Mesothelial cell of epicardium (in vitro differentiated cells): ENCODE measurements around the gene CEP250. TPM values are rescaled to one million over a fixed set of nuclear protein-coding genes. Genes with fewer than 3 reads are reported as not detected.

Experiments used
- DNase-seq, 2 experiments: peaks; one replicate each; pipeline ENCODE4 v3.0.0; 2021; ENCODE audit warnings: low spot score in 2 of 2; ENCODE audit not compliant: unreplicated experiment in 2 of 2
- H3K27ac Mint-ChIP-seq: 2 replicates; pipeline ENCODE4 v1.8.0; 2021; ENCODE audit warnings: mixed read lengths
- H3K27me3 Mint-ChIP-seq: 2 replicates; pipeline ENCODE4 v1.8.0; 2021; ENCODE audit warnings: low read depth, mixed read lengths
- H3K36me3 Mint-ChIP-seq: 2 replicates; pipeline ENCODE4 v1.8.0; 2021; ENCODE audit warnings: mixed read lengths
- H3K4me1 Mint-ChIP-seq: 2 replicates; pipeline ENCODE4 v1.8.0; 2021; ENCODE audit warnings: mixed read lengths
- H3K4me3 Mint-ChIP-seq: 2 replicates; pipeline ENCODE4 v1.8.0; 2021; ENCODE audit warnings: mild to moderate bottlenecking, moderate library complexity, mixed read lengths
- H3K9me3 Mint-ChIP-seq: 2 replicates; pipeline ENCODE4 v1.8.0; 2021; ENCODE audit warnings: mixed read lengths
- total RNA-seq: library from RNA; stranded (reverse); gene quantifications from 3 replicates; pipeline ENCODE4 v1.2.1, GENCODE V29; 2021
- TF ChIP-seq, protein P1 (sequence below): fragments of 200-600 bp; sonication (generic); IDR thresholded peaks from one replicate; pipeline ENCODE4 v1.5.0; 2021; ENCODE audit warnings: antibody characterized with exemption; ENCODE audit not compliant: unreplicated experiment

CEP250 gene
- total RNA-seq, 1 donor from 2014 or later: 65.5 TPM

DNA sequence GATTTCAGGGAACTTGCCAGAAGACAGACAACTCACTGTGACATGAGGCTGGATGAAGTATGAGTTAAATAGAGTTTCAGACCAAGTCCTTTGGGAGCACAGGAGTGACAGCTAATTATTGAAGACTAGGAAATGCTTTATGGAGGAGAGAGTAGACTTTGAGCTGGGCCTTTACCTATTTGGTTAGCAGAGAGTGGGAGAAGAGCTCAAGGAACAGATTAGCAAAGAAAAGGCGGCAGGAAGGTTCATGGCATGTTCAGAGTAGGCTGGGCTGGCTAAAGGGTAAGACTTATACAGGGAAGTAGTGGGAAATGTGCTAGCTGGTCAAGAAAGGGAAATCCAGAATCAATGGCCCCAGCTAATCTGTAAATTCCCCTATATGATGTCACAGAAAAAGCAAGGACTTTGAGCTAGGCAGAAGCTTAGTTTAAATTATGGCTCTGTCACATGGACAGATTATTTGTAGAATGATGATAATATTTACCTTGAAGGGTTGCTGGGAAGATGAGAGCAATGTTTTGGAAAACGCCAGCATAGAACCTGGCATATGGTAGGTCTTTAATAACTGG, 19.0 kb downstream of the CEP250 start:
- TF ChIP-seq, protein P1, sequence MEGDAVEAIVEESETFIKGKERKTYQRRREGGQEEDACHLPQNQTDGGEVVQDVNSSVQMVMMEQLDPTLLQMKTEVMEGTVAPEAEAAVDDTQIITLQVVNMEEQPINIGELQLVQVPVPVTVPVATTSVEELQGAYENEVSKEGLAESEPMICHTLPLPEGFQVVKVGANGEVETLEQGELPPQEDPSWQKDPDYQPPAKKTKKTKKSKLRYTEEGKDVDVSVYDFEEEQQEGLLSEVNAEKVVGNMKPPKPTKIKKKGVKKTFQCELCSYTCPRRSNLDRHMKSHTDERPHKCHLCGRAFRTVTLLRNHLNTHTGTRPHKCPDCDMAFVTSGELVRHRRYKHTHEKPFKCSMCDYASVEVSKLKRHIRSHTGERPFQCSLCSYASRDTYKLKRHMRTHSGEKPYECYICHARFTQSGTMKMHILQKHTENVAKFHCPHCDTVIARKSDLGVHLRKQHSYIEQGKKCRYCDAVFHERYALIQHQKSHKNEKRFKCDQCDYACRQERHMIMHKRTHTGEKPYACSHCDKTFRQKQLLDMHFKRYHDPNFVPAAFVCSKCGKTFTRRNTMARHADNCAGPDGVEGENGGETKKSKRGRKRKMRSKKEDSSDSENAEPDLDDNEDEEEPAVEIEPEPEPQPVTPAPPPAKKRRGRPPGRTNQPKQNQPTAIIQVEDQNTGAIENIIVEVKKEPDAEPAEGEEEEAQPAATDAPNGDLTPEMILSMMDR: no peak
- no peak for DNase-seq
- Mint-ChIP-seq H3K27me3 (no peaks in the 10 kb centered on the region), H3K4me1 (no peaks in the 10 kb centered on the region), H3K4me3 (no peak overlapping the region), H3K36me3 (peaks cover 24% of the 10 kb centered on the region), H3K9me3 (no peaks in the 10 kb centered on the region), H3K27ac (no peak overlapping the region)

DNA sequence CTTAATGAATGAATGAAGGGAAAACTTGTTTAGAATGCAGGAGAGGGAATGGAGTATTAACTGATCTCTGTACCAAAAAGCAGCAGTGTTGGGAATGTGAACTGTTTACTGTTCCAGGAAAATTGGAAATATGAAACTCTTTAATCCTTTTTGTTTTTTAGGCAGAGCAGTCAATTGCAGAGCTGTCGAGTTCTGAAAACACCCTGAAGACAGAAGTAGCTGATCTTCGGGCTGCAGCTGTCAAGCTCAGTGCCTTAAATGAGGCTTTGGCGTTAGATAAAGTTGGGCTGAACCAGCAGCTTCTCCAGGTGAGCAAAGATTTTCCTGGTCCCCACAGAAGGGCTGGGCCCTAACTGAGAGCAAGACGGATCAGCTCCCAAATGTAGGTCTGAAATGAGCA, 20.9 kb downstream of the CEP250 start:
- Mint-ChIP-seq H3K4me1 (no peaks in the 10 kb centered on the region), H3K9me3 (no peaks in the 10 kb centered on the region), H3K4me3 (no peak overlapping the region), H3K27me3 (no peaks in the 10 kb centered on the region), H3K36me3 (peaks cover 23% of the 10 kb centered on the region), H3K27ac (no peak overlapping the region)
- TF ChIP-seq, protein P1: no peak
- no peak for DNase-seq

DNA sequence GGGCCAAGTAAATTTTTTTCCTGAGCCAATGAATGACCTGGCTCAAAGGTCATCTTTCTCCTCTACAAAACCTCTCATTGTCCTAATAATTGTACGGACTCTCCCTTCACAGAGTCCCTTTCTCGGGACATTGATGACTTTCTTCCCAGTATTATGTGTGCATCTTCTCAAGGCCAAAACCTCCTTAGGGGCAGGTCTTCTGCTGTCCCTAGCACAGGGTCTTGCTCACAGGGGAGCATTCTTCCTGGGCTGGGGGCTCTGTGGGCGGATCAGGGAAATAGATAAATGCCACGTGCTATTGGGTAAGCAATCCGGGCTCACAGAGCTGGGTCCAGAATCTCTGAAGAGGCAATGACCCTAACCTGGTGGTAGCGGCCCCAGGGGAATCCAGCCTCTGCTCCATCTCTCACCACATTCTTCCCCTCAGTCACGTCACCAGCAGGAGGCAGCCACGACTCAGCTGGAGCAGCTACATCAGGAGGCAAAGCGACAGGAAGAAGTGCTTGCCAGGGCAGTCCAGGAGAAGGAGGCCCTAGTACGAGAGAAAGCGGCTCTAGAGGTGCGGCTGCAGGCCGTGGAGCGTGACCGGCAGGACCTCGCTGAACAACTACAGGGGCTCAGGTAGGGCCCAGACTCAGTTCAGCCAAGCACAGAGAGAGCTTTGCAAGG, 23.5 kb downstream of the CEP250 start:
- peaks cover 6% of the 10 kb centered on the region for H3K9me3 Mint-ChIP-seq
- no peak for DNase-seq
- no peaks in the 10 kb centered on the region for H3K4me1 Mint-ChIP-seq
- peaks cover 34% of the 10 kb centered on the region for H3K36me3 Mint-ChIP-seq
- H3K27ac Mint-ChIP-seq: no peak overlapping the region
- no peak overlapping the region for H3K4me3 Mint-ChIP-seq
- no peaks in the 10 kb centered on the region for H3K27me3 Mint-ChIP-seq
- TF ChIP-seq, protein P1: no peak

DNA sequence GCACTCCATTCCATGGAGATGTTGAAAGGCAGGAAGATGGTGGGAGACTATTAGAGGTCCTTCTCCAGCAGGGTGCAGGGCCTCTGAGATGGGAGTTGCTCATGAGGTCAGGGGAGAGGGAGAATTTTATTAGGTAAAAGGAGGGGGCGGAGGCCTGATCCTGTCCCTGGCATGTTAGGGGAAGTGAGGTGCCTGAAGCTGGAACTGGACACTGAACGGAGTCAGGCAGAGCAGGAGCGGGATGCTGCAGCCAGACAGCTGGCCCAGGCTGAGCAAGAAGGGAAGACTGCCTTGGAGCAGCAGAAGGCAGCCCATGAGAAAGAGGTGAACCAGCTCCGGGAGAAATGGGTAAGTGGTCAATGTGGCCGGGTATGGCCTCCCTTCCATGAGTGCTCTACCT, 24.4 kb downstream of the CEP250 start:
- Mint-ChIP-seq H3K9me3 (peaks cover 12% of the 10 kb centered on the region), H3K27ac (no peak overlapping the region), H3K4me3 (no peak overlapping the region), H3K27me3 (no peaks in the 10 kb centered on the region), H3K36me3 (peaks cover 41% of the 10 kb centered on the region), H3K4me1 (no peaks in the 10 kb centered on the region)
- no peak for DNase-seq
- TF ChIP-seq, protein P1: no peak

DNA sequence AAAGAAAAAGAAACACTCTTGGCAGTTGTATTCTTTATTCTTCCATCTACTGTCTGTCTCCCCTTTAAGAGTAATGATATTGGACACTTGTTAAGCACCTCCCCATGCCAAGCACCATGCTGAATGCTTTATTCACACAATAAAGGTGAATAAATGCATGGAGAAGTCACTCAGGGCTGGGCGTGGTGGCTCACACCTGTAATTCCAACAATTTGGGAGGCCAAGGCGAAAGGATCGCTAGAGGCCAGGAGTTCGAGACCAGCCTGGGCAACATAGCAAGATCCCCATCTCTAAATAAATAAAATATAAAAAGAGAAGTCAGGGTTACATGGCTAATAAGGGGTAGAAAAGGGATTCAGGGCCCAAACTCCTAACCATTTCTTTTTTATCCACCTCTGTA, 32.1 kb downstream of the CEP250 start:
- H3K27ac Mint-ChIP-seq: no peak overlapping the region
- H3K4me3 Mint-ChIP-seq: no peak overlapping the region
- TF ChIP-seq, protein P1: no peak
- no peaks in the 10 kb centered on the region for H3K27me3 Mint-ChIP-seq
- H3K4me1 Mint-ChIP-seq: no peaks in the 10 kb centered on the region
- H3K9me3 Mint-ChIP-seq: peaks cover 12% of the 10 kb centered on the region
- H3K36me3 Mint-ChIP-seq: peaks cover 50% of the 10 kb centered on the region
- no peak for DNase-seq

DNA sequence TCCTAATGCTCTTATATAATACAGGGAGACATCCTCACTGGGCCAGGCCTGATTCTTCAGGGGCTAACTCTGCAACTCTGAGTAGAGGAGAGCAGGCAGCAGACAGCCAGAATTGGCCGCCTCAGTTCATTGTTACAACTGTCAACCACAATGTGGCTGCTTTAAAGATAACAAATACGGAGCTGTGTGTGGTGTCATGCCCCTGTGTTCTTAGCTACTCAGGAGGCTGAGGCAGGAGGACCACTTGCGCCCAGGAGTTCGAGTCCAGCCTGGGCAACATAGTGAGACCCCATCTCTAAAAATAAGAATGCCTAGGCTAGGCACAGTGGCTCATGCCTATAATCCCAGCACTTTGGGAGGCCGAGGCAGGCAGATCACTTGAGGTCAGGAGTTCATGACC, 34.3 kb downstream of the CEP250 start:
- no peak for DNase-seq

More for the DNA sequence above, 34.3 kb downstream of the CEP250 start:
- Mint-ChIP-seq H3K4me1 (no peaks in the 10 kb centered on the region), H3K9me3 (no peaks in the 10 kb centered on the region), H3K36me3 (peaks cover 48% of the 10 kb centered on the region), H3K4me3 (no peak overlapping the region), H3K27me3 (no peaks in the 10 kb centered on the region), H3K27ac (no peak overlapping the region)
- TF ChIP-seq, protein P1: no peak
